ENCODE results near the gene CHST7.

The CHST7 gene

DNA sequence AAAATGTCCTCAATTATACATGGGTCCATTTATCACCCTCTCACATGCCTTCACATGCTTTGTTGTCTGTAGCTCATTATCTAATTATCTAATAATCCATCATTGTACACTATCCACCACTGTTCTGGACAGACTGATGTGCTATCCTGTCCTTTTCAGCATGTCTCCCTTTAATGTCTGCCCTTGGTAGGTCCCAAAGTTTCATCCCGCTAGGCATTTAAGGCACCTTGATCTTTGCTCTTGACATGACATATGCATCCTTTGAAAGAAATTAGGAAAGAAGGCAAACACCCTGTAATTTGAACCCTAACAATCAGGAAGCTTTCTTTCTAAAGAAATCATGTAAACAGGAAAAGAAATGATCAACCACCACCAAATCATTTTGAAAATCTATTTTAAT, 5.7 kb downstream of the CHST7 start:
- TF ChIP-seq, protein P1, sequence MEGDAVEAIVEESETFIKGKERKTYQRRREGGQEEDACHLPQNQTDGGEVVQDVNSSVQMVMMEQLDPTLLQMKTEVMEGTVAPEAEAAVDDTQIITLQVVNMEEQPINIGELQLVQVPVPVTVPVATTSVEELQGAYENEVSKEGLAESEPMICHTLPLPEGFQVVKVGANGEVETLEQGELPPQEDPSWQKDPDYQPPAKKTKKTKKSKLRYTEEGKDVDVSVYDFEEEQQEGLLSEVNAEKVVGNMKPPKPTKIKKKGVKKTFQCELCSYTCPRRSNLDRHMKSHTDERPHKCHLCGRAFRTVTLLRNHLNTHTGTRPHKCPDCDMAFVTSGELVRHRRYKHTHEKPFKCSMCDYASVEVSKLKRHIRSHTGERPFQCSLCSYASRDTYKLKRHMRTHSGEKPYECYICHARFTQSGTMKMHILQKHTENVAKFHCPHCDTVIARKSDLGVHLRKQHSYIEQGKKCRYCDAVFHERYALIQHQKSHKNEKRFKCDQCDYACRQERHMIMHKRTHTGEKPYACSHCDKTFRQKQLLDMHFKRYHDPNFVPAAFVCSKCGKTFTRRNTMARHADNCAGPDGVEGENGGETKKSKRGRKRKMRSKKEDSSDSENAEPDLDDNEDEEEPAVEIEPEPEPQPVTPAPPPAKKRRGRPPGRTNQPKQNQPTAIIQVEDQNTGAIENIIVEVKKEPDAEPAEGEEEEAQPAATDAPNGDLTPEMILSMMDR (IDR thresholded peaks at IDR 0.05; ENCODE audit: low read depth, low read length): no peak
- H3K4me3 ChIP-seq (ENCODE audit: low read depth, low read length): no peak overlapping the region
- in situ Hi-C loops (cut with HindIII; ENCODE audit: low sequenced_read_pairs): no loop called here
- no peak for DNase-seq (ENCODE audit: low read depth, low spot score)

GRCh38 chrX:46580613-46581012, 7.0 kb downstream of the CHST7 start:
- DNase-seq (ENCODE audit: low read depth, low spot score): no peak
- TF ChIP-seq, protein P1 (IDR thresholded peaks at IDR 0.05; ENCODE audit: low read depth, low read length): no peak
- in situ Hi-C loops (cut with HindIII; ENCODE audit: low sequenced_read_pairs): no loop called here
- H3K4me3 ChIP-seq (ENCODE audit: low read depth, low read length): no peak overlapping the region

GRCh38 chrX:46582325-46582724, 8.8 kb downstream of the CHST7 start:
- DNase-seq (ENCODE audit: low read depth, low spot score): peak; percentile 25
- TF ChIP-seq, protein P1 (IDR thresholded peaks at IDR 0.05; ENCODE audit: low read depth, low read length): no peak
- in situ Hi-C loops (cut with HindIII; ENCODE audit: low sequenced_read_pairs): no loop called here
- no peak overlapping the region for H3K4me3 ChIP-seq (ENCODE audit: low read depth, low read length)

DNA sequence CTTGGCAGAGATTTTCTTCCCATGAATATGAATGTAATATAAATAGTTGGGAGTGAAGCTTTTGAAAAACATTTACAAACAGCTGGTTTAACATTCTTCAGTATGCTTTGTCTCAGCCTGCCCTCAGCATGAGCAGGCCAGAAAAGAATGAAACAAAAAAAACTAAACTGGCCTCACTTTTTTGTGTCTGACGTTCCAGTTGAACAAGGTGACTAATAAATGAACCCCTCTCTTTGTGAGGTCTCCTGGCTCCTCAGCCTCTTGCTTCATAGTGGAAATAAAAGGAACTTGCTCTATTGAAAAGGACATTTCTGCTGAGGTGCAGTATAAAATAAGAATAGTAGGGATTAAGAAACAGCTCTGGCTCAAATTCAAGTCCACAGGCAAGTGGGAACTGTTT, 9.4 kb downstream of the CHST7 start:
- in situ Hi-C loops (cut with HindIII; ENCODE audit: low sequenced_read_pairs): no loop called here
- peak; percentile 89 for DNase-seq (ENCODE audit: low read depth, low spot score)
- TF ChIP-seq, protein P1 (IDR thresholded peaks at IDR 0.05; ENCODE audit: low read depth, low read length): no peak
- H3K4me3 ChIP-seq (ENCODE audit: low read depth, low read length): no peak overlapping the region

- DNase-seq (ENCODE audit: low read depth, low spot score): no peak
- TF ChIP-seq, protein P1 (IDR thresholded peaks at IDR 0.05; ENCODE audit: low read depth, low read length): no peak
- in situ Hi-C loops (cut with HindIII; ENCODE audit: low sequenced_read_pairs): no loop called here
- no peak overlapping the region for H3K4me3 ChIP-seq (ENCODE audit: low read depth, low read length)
These were observed 11.2 kb downstream of the CHST7 start for GRCh38 chrX:46584736-46585135.

- H3K4me3 ChIP-seq (ENCODE audit: low read depth, low read length): no peak overlapping the region
- peak; percentile 67 for DNase-seq (ENCODE audit: low read depth, low spot score)
- TF ChIP-seq, protein P1 (IDR thresholded peaks at IDR 0.05; ENCODE audit: low read depth, low read length): no peak
- in situ Hi-C loops (cut with HindIII; ENCODE audit: low sequenced_read_pairs): no loop called here
These were observed 13.6 kb downstream of the CHST7 start for GRCh38 chrX:46587158-46587557.

GRCh38 chrX:46587753-46588171, 14.2 kb downstream of the CHST7 start:
- in situ Hi-C loops (cut with HindIII; ENCODE audit: low sequenced_read_pairs): no loop called here
- H3K4me3 ChIP-seq (ENCODE audit: low read depth, low read length): no peak overlapping the region
- DNase-seq (ENCODE audit: low read depth, low spot score): peak; percentile 27
- TF ChIP-seq, protein P1 (IDR thresholded peaks at IDR 0.05; ENCODE audit: low read depth, low read length): no peak
